COR-L47 (cell line): Measurements from ENCODE around the gene STXBP6.

ENCODE experiments used
- DNase-seq: peaks from one replicate; lab custom pipeline; 2025; lab: John Stamatoyannopoulos, UW

STXBP6 gene

DNA sequence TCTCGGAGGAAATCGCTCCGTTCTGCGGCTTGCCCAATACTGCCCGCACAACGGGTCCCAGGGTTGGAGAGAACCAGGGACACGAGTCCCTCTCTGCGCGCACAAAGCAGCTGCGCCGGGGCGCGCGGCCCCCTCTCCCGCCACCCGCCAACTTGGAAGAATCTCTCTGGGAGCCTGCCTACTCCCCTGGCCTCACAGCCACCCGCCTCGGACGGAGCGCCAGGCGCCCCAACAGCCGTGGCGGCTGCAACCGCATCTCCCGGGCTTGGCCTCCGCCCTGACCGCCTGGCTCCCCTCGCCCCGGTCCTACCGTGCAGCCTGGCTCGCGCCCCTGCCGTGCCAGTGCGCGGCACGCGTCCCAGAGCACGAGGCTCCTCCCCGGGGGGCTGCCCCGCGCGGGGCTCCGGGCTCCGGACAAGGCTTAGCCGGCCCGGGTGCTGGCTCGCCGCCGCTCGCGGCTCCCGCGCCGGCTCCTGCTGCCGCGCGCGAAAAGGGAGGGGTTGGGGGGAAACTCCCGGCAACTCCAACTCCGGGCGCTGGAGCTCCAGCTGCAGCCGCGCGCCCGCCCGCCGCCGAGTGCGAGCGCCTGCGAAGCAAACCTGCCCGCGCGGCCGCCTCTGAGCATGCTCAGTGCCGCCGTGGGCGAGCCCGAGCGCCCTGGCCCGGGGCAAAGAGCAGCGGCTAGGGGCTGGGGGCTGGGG is at the start of gene STXBP6:
Gene STXBP6, minus strand, starts transcription at position 580 of the 701 bp plus-strand sequence. CDS start 75,329 bp downstream, outside the sequence.
- DNase-seq: peak; percentile 71

DNA sequence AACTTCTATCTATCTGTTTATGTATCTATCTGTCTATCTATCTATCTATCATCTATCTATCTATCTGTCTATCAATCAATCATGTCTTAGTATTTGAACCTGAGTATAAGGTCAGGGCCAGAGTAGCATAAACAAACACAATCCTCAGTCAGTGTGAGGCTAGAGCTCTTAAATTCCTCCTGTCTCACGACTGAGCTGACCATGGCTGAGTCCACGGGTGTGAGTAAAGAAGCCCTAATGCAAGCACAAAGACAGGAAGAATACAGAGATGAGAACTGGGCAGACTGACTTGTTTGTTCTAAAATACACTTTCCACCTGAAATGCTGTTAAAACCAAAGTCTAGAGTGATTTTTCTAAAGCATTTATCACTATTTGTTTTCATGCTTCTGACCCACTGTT is 47.2 kb upstream of the STXBP6 start:
- no peak for DNase-seq

DNA sequence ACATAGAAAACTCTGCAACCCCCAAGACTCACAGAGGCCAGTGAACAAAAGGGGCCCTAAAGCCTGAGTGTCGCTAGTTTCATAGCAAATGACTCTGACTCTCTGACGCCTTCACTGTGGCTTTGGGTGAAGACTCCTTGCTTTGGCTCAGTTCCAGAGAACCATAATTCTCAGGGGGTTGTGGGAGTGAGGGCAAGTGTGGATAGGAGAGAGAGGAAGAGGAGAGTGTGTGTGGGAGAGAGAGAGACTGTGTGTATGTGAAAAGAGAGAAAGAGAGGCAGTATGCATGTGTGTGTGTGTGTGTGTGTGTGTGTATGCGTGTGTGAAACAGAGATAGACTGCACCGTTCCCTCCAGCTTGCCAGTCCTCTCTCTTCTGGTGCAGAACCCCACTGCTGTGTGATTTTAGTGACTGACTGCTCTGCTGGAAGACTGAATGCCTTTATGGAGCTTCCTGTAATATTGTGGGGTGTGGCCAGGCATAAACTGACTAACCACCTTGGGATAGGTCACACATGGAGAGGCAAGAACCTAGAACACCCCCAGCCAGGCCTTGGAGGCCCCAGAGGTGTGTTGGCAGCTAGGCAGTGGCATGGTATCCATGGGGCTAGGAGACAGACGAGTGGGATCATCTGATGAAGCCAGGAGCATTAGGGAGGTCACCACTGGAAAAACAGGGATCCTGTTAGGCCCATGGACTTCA is 45.9 kb upstream of the STXBP6 start:
- DNase-seq: no peak

DNA sequence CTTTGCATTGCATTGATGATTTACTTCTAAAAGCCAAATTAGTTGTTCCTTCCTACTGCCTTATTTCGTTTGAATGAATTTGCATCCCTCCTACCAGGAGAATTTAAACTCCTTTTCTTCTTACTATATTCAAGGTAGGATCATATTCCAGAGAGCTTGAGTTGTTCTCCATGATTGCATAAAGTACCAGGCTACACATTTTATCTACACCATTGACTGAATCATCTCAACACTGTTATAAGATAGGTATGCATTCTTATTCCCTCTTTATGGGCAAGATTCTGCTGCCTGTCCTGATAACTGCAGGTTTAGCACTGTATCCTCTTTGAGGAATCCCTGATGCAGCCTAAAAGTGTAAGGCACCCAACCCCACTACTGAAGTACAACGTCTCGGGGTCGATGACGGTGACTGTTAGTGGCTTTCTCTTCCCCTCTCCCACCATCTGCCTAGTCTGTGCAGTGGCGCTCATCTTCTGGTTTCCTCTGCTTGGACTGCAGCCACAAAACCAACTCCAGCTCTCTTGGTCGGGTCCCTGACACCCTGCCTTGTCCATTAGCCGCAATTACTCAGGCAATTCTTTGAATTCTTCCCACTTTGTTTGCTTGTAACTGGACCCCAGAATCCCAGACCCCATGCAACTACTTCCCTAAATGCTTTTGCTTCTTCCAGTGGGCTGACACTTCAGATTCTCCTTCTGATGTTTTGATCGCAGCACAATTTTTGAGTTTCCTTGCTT is 44.4 kb upstream of the STXBP6 start:
- no peak for DNase-seq

DNA sequence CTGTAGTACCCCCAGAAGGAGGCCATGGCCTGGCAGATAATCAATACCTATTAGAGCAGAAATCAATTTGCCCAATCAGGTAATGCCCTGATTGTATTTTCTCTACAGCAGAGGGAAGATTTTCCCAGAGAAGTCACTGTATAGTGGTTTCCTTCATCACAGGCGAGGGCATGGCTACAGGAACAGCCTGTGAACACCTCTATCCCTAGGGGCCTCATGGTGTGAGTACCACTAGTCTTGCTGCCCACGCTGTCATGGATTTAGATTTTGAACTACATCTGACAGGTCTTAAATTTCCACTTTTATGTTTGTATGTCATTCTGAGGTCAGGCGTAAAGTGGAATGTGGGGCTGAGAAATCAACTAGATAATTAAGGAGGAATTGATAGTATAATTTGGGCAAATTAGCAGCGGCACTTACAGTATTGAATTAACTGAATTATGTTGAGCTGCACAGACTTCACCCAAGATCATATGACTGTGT is 42.4 kb upstream of the STXBP6 start:
- DNase-seq: peak; percentile 55

DNA sequence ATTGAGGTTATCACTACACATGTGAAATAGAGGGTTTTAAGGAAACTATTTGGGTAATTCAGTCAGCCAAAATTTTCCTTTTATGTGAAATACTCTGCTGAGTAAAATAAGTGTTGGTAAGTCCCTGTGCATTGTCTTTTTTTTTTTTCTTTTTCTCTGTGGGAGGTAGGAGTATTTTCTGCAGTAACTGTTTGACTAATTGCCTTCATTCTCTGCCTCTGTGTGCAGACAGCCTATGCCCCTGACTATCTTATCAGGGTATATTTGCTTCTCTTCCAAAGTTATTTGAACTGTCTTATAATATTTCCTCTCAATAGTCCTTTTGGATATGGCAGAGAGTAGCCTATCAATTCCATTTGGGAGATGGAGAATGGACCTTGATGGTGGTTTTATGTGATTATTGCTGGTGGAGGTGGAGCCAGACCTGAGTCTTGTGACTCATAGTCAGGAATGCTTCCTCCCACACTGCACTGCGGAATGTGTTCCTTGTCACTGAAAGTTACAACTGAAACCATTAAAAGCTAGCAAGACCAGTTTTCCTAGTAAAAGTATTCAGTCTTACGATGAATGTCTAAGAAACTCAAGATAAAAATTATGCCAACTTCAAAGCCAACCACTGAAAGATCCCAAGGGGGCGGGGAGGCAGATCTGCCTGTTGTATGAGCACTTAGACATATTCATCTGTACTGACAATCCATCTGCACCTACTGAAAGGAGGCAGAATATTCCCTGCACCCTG is 40.9 kb upstream of the STXBP6 start:
- DNase-seq: no peak

DNA sequence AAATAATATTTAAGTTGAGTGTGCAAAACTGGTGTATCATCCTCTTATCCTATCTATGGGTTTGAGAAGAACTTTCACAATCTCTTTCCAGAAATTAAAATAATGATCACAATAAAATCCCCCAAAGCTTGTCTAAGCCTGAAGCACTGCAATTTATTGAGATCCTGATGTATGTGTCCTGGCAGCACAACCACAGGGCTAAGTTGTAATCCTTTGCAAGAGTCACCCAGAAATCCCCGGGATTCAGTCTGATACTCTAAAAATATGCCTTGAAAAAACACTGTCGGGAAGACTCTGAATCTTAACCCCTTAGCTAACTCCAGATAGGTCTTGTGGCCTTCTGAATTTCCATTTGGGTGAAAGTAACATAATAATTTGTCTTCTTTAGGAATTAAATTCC is 40.3 kb upstream of the STXBP6 start:
- DNase-seq: no peak

DNA sequence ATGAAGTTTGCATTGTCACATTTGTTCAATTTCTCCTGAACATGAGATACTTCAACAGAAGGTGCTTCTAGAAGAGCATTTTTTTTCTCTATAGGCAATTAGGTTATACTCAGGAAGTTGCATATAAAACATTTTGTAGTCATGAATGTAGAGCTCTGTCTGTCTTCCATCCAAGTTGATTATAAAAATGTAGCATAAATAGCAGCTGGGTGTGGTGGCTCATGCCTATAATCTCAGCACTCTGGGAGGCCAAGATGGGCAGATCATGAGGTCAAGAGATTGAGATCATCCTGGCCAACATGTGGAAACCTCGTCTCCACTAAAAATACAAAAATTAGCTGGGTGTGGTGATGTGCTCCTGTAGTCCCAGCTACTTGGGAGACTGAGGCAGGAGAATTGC is 39.5 kb upstream of the STXBP6 start:
- no peak for DNase-seq

DNA sequence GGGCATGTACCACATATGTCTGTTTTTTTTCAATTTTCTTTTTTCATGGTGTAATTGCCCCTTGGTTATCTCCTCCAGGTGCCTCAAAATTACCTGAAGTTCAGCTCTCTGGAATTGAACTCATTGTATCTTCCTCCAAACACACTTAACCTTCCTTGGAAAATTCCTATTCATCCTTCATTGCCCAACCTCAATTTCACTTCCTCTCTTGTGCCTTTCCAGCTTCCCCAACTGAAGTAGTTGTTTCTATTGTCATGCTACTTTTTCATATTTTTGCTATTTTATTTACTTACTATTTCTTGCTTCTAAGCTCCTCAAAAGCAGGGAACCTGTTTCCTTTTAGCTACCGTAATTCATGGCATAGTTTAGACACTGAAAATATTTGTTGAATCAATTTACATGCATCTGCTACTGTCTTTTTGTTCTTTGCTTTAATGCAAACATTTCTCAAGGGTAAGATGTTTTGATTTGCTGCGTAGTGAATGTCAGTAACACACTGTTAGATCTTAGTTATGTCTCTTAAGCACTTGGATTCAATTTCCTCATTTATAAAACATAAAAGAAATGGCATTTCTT is 37.0 kb upstream of the STXBP6 start:
- DNase-seq: no peak

DNA sequence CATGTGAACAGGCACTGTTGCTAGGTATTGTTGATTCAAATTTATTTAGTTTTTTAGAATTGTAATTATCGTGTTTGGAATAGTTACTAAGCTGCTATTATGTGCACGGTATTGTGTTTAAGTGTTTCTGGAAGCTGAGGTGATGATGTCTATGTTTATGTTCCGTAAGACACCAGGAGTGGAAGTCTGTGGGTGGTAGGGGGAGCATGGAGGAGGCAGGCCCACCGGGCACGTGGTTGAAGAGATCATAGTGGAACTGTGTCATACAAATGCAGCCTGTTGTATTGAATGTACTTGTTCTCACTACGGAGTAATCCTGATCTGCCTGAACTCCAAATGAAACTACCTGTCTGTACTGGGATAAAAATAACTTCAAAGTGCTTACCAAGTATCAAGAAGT is 36.1 kb upstream of the STXBP6 start:
- DNase-seq: peak; percentile 40

DNA sequence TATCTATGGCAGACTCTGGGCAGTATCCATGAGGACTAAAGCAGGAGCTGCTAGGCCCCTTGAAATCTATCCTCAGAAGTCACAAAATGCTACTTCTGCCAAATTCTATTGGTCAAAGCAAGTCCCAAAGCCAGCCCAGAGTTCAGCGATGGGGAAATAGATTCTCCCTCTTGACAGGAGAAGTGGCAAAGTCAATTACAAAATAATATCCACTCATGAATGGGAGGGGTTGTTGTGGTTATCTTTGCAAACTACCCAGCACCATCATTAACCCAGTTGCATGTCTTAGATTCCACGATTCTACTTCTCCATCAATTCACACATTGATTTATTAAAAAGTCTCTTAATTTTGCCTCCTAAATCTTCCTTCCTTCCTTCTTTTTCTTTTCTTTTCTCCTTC is 30.7 kb upstream of the STXBP6 start:
- DNase-seq: no peak

DNA sequence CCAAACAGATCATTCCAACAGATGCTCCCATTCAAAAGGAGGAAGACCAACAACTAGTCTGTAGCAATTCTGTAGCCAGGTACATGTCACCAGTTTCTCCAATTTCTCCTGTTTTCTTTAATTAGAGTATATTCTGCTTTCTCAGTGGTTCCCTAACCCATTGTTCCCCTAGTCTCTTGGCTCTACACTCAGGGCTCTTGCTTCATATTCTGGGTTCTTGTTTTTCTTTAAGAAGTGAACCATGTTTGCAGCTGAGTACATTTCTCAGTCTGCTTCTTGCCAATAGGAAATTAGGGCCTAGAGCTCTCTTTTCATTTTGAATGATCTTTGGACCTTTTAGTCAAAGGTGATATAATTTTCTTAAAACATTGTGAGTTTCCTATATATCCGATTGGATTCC is 29.4 kb upstream of the STXBP6 start:
- DNase-seq: no peak

DNA sequence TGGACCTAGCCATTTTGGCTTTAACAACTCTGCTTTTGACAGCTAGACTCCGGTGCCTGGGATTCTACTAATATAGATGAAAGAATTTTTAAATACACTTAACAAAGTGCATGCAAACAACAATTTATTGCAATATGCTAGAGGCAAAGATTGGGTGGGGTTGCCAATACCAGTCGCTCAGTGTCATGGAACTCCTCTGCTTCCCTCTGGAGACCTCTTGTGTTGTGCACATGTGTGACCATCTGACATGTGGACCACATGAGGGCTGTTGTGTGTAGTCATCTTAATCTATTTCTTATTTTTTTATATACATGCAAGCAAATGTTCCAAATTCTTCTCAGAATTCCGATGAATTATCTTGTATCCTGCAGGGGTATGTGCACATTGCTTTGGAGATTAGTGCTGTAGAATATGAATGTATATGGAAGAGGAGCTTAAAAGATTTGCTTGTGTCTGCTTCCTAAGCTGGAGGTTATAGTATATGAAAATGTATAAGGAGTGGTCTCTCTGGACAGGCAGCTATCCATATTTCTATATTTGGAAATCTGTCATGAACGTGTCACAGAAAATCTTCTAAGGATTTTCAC is 24.2 kb upstream of the STXBP6 start:
- no peak for DNase-seq

DNA sequence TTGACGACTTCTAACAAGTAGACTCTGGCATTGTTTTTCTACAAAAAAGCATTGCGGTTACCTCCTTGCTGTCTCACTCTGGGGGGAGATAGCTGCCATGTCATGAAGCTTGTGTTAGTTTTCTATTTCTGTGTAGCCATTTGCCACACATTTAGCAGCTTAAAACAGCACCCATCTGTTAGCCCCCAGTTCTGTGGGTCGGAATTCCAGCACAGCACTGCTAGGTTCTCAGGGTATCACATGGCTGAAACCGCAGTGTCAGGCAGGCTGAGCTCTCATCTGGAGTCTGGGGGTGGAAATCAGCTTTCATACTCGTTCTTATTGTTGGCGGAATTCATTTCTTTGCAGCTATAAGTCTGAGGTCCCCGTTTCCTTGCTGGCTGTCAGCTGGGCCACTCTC is 19.9 kb upstream of the STXBP6 start:
- DNase-seq: no peak

DNA sequence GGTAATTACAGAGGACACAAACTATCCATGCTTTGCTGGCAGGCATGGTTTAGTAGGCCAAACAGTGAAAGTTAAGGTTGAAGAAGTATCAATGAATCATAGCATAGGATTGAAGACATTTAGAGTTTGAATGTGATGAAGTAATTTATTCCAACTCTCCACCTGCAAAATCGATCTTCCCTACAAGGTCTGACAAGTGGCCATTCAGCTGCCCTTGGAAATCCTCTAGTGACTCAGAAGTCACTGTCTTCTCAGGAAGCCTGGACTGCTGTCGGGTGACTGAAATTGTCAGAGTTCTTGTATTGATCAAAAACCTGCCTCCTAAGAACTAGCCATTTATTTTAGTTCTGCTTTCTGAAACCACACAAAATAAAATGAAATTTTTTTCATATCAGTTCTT is 17.7 kb upstream of the STXBP6 start:
- DNase-seq: no peak

DNA sequence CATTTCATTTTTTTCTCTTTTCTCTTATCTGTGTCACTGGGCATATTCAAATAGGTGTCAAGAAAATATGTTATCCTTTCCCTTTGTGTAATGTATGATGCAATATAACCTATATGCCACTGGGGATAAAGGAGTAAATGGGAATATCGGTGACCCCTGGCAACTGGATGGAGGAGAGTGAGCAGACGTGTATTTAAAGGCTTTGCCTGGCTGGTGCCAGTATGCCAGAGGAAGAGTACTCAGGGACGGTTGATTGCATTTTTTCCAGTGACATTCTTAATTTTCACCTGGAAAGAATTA is 12.0 kb upstream of the STXBP6 start:
- no peak for DNase-seq

DNA sequence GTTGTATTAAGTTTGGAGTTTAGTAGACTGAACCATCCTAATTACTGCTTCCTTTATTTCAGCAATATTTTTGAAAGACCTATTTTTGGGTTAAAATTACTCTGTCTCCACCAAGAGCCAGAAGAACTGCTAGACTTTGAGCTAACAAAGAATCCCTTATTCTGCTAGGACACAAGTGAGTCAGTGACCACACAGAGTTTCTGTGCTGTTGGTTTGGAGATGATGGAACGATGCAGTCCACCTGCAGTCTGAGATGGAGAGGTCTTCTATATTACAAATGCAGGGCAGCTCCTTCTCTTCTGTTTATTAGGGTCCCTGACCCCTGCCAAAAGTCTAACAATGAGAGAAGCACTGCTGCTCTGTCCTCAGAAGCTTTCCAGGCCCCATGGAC is 6.7 kb upstream of the STXBP6 start:
- DNase-seq: no peak

DNA sequence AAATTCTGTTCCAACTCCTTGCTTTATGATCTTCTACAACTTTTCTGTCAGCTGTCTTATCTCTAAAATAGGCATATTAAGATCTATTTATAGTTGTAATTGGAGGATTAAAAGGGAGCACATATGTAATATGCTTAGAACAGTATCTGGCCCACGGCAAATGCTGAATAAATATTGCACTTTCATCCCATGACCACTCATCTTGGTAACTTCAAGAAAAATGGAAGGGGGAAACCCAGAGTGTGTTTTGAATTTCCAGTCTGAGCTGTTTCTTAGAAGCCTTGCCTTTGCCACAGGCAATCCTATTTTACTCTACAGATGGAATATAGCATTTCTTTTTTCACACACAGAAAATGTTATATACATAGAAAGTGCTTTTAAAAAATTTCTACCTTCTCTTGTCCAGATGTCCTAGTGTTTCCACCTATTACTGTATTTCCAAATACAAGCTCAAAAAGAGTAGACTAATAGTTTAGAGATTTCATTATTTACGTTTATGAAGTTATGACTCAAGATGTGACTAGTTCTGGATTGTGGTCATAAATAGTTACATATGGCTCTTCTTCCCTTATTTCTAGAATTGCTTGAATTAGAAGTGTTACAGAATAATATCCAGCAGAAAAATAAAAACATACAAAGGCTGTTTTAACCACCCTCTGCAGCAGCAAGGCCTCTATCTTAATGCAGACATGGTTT is 6.2 kb upstream of the STXBP6 start:
- DNase-seq: no peak

DNA sequence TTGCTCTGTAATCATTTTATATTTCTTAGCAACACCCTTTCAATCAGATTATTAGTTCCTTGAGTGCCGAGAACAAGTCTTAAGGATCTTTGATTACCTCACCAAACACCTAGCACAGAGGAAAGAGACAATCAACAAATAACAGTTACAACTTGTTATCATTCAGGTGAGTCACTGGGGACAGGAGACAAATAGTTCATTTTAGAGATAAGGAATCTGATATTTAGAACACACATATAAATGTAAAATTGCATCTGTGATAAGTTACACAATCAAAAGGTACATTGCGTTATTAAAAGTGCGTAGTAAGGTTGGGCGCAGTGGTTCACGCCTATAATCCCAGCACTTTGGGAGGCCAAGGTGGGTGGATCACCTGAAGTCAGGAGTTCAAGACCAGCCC is 5.1 kb upstream of the STXBP6 start:
- DNase-seq: no peak

DNA sequence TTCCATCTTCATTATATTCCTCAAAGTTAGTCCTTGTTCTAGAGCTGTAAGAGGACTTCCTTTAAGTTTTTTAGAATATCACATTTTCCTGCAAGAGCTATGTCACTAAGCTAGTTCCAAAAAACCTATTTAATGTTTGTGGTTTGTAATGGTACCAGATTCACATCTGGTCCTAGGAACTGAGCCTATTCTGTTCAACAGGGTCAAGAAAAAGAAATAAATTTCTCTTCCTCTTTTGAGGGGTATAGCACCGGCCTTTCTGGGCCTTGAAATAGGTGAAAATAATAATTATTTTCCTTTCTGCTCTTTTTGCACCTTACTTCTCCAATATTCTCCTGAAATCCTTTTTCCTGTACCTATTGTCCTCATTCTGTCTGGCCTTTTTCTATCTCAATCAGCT is 3.6 kb upstream of the STXBP6 start:
- no peak for DNase-seq

DNA sequence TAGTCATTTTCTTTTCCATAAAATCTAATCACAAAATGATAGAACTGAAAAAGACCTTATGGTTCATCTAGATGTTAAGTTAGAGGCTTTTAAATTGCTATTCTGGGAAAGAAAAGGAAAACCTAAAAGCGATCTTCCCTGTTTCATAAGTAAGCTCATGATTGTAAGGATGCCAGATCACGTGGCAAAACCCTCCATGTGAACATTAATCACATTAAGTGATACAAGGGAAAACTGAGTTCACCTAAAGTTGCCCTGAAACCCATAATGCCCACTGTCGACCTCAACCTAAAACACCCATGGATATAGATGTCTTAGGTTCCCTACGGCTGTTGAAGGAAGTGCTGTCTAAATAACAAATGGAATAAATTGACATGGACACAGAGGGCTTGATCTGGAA is 3.0 kb upstream of the STXBP6 start:
- DNase-seq: no peak
